Measurements from ENCODE around the gene CCDC85A. TPM values are rescaled to one million over a fixed set of nuclear protein-coding genes. Genes with fewer than 3 reads are reported as not detected.

CCDC85A gene
- total and polyA plus RNA-seq, 2 of the 4 experiments (the other 2 are of a cell fraction), result 1.1 to 2.2 TPM

- in situ Hi-C loops (cut with MboI; ENCODE audit: low sequenced_read_pairs), result loop anchor here (10.0 to 25.0 kb wide), 2 partner anchors 555 to 1322 kb away; no protein-coding TSS in a partner anchor
Measured at GRCh38 chr2:56182420-56182819, 1.4 kb upstream of the CCDC85A start.

More at GRCh38 chr2:56182420-56182819, 1.4 kb upstream of the CCDC85A start:
- Histone ChIP-seq H3K9me3 (ENCODE audit: control insufficient read depth, insufficient read depth, low read length) (no peaks in the 10 kb centered on the region), H4K8ac (ENCODE audit: low read depth in 2 of 2, low read length in 2 of 2) (no peak overlapping the region), H2BK20ac (ENCODE audit: low read depth, low read length) (no peak overlapping the region), H3K9ac (ENCODE audit: low read depth, low read length) (no peak overlapping the region), H3K18ac (ENCODE audit: low read depth, low read length) (no peak overlapping the region), H4K20me1 (ENCODE audit: insufficient read depth, low read length) (no peaks in the 10 kb centered on the region), H4K91ac (ENCODE audit: insufficient read depth, low read depth, low read length) (no peak overlapping the region), H2BK120ac (ENCODE audit: low read depth, low read length) (no peak overlapping the region), H3K14ac (replicated peaks; ENCODE audit: low read depth, low read length) (no peak overlapping the region), H3K4ac (ENCODE audit: low read depth, low read length) (no peak overlapping the region), H2BK5ac (ENCODE audit: low read depth, low read length, poor library complexity, severe bottlenecking) (no peak overlapping the region), H3K79me1 (ENCODE audit: low read depth in 1 of 2, low read length in 2 of 2) (no peaks in the 10 kb centered on the region), H2BK15ac (ENCODE audit: low read depth, low read length) (no peak overlapping the region), H2AK9ac (replicated peaks; ENCODE audit: low read depth, low read length, poor library complexity) (no peak overlapping the region), H3K4me3 (ENCODE audit: insufficient read depth, low read depth, low read length) (no peak overlapping the region), H3K27me3 (ENCODE audit: control insufficient read depth, insufficient read depth, low read length) (peaks cover 41% of the 10 kb centered on the region), H2AFZ (replicated peaks; ENCODE audit: low read length, poor library complexity) (no peak overlapping the region), H3K56ac (ENCODE audit: extremely low read depth, insufficient read depth, low read length) (no peak overlapping the region), H3K4me1 (ENCODE audit: control insufficient read depth, insufficient read depth, low read length) (no peaks in the 10 kb centered on the region), H3K9me1 (ENCODE audit: insufficient read depth, low read length) (no peaks in the 10 kb centered on the region), H3K27ac (ENCODE audit: insufficient read depth, low read length) (no peak overlapping the region), H3K4me2 (ENCODE audit: low read depth, low read length) (no peak overlapping the region), H2AK5ac (ENCODE audit: low read depth, low read length) (no peak overlapping the region), H3K36me3 (ENCODE audit: control insufficient read depth, insufficient read depth, low read length) (no peaks in the 10 kb centered on the region), H3K23ac (ENCODE audit: low read depth, low read length) (no peak overlapping the region), H4K5ac (ENCODE audit: low read depth, low read length) (no peak overlapping the region)
- dilution Hi-C loops (cut with HindIII; ENCODE audit: low sequenced_read_pairs, unreplicated experiment), result no loop called here
- CTCF ChIA-PET, result no interaction called here
- no peak for TF ChIP-seq RCOR1 (IDR thresholded peaks at IDR 0.05; ENCODE audit: insufficient replicate concordance, low read length)
- no peak for TF ChIP-seq RFX5 (IDR thresholded peaks at IDR 0.05; ENCODE audit: low read depth, low read length)
- TF ChIP-seq MAFK (IDR thresholded peaks at IDR 0.05; ENCODE audit: low read depth, low read length), result no peak
- no peak for TF ChIP-seq MXI1 (IDR thresholded peaks at IDR 0.05; ENCODE audit: borderline replicate concordance, low read depth, low read length)
- no peak for TF ChIP-seq SMC3 (IDR thresholded peaks at IDR 0.05; ENCODE audit: low read depth, low read length)
- TF ChIP-seq CEBPB (IDR thresholded peaks at IDR 0.05; ENCODE audit: low read depth, low read length), result no peak
- TF ChIP-seq FOS (IDR thresholded peaks at IDR 0.05; ENCODE audit: low read depth, low read length), result no peak
- TF ChIP-seq CHD1 (IDR thresholded peaks at IDR 0.05; ENCODE audit: low read depth, low read length), result no peak
- TF ChIP-seq CTCF (conservative IDR thresholded peaks at IDR 0.05; ENCODE audit: low read depth, low read length), result no peak
- DNase-seq (no peak), ATAC-seq (ENCODE audit: low read depth) (no peak)
- POLR2A ChIA-PET (ENCODE audit: unreplicated experiment), result no interaction called here
- BruUV-seq (replicated peaks), result no TSS peak
- no CpG with 5 or more reads among the region's 2 CpGs for WGBS, 2 experiments (ENCODE audit: extremely low coverage in 2 of 2, insufficient read length in 1 of 2)
- intact Hi-C loops (cut with micrococcal nuclease), result loop anchor here (2.0 kb wide), 1 partner anchor 1518 kb away; no protein-coding TSS in a partner anchor

All from IMR-90 (cell line).